ENCODE data around the gene ARL10. TPM values are rescaled to one million over a fixed set of nuclear protein-coding genes. Genes with fewer than 3 reads are reported as not detected.

The ARL10 gene
- total RNA-seq, 1 experiment from 2014 or later, result 9.6 TPM

DNA sequence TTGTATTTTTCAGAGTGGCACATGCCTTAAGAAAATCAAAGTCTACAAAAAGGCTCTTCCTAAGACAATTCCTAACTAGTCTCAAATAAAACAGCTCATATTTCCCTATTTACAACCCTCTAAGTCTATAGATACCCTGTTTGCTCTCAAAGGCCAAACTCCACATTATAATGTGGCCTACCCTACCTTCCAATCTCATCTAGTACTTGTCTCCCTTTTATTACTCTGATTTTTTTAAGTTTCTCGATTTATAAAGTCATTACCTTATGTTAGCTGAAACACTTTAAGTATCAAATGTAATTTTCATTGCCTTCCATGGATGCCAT is 23.2 kb upstream of the ARL10 start:
- H3K23ac ChIP-seq (ENCODE audit: insufficient read length, low read depth, low read length), result no peak overlapping the region
- no peak overlapping the region for H2BK5ac ChIP-seq (ENCODE audit: insufficient read length, low read length)
- Mint-ChIP-seq H3K27me3 (ENCODE audit: low read depth) (no peaks in the 10 kb centered on the region), H3K4me1 (peaks cover 3 to 5% of the 10 kb centered on the region in 2 experiments; a peak in 3 of 4 replicates), H3K36me3 (ENCODE audit: insufficient read depth in 1 of 3, low read depth in 3 of 3) (peaks cover 12 to 35% (median 13%) of the 10 kb centered on the region in 3 experiments; a peak in 6 of 7 replicates), H3K27ac (no peak overlapping the region), H3K9me3 (no peaks in the 10 kb centered on the region), H3K4me3 (no peak overlapping the region)
- no peak overlapping the region for H4K91ac ChIP-seq (ENCODE audit: insufficient read length, low read depth, low read length)
- no peak overlapping the region for H3K4ac ChIP-seq (ENCODE audit: low read depth, low read length)
- H3K27me3 ChIP-seq (ENCODE audit: insufficient read depth, low read length), result no peaks in the 10 kb centered on the region; the same call in 1 of the 2 replicates
- H2BK120ac ChIP-seq (ENCODE audit: low read depth, low read length, poor library complexity, severe bottlenecking), result no peak overlapping the region
- H3K14ac ChIP-seq (ENCODE audit: insufficient read depth, low read length), result no peak overlapping the region
- H4K20me1 ChIP-seq (ENCODE audit: control insufficient read depth, insufficient read depth, insufficient read length), result no peaks in the 10 kb centered on the region
- H3K4me1 ChIP-seq (ENCODE audit: insufficient read depth, low read length), result no peaks in the 10 kb centered on the region
- no peak overlapping the region for H3K27ac ChIP-seq (ENCODE audit: insufficient read length, low read depth, low read length)
- no peak overlapping the region for H2AK5ac ChIP-seq (ENCODE audit: insufficient read length, low read length)
- TF ChIP-seq, protein P1, sequence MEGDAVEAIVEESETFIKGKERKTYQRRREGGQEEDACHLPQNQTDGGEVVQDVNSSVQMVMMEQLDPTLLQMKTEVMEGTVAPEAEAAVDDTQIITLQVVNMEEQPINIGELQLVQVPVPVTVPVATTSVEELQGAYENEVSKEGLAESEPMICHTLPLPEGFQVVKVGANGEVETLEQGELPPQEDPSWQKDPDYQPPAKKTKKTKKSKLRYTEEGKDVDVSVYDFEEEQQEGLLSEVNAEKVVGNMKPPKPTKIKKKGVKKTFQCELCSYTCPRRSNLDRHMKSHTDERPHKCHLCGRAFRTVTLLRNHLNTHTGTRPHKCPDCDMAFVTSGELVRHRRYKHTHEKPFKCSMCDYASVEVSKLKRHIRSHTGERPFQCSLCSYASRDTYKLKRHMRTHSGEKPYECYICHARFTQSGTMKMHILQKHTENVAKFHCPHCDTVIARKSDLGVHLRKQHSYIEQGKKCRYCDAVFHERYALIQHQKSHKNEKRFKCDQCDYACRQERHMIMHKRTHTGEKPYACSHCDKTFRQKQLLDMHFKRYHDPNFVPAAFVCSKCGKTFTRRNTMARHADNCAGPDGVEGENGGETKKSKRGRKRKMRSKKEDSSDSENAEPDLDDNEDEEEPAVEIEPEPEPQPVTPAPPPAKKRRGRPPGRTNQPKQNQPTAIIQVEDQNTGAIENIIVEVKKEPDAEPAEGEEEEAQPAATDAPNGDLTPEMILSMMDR (conservative IDR thresholded peaks at IDR 0.05), result no peak
- H2BK15ac ChIP-seq (ENCODE audit: low read depth, low read length), result no peak overlapping the region
- H3T11ph ChIP-seq (ENCODE audit: low read length), result no peak overlapping the region
- H3K56ac ChIP-seq (ENCODE audit: insufficient read length, low read depth, low read length), result no peak overlapping the region
- H3K9me3 ChIP-seq (ENCODE audit: control insufficient read depth, low read depth, low read length), result no peaks in the 10 kb centered on the region
- no peaks in the 10 kb centered on the region for H3K23me2 ChIP-seq (ENCODE audit: insufficient read length, low read depth, low read length, poor library complexity, severe bottlenecking)
- H4K8ac ChIP-seq (replicated peaks; ENCODE audit: insufficient read length, low read depth, low read length), result no peak overlapping the region
- DNase-seq, result no peak
- H2BK20ac ChIP-seq (ENCODE audit: low read depth, low read length, poor library complexity, severe bottlenecking), result no peak overlapping the region
- H3K79me2 ChIP-seq (ENCODE audit: insufficient read depth, low read length), result no peaks in the 10 kb centered on the region
- H4K5ac ChIP-seq (ENCODE audit: insufficient read length, low read depth, low read length), result no peak overlapping the region
- no peak overlapping the region for H3K9ac ChIP-seq (ENCODE audit: extremely low read depth, insufficient read length, low read length)
- H2AFZ ChIP-seq (ENCODE audit: low read length), result no peak overlapping the region
- no peak overlapping the region for H3K4me2 ChIP-seq (ENCODE audit: insufficient read depth, insufficient read length, low read length)
- no CpG with 5 or more reads among the region's 1 CpG for WGBS (ENCODE audit: extremely low coverage, insufficient read length, low lambda C conversion rate)
- H3K18ac ChIP-seq (ENCODE audit: insufficient read length, low read depth, low read length), result no peak overlapping the region
- no peak overlapping the region for H2BK12ac ChIP-seq (ENCODE audit: insufficient read length, low read depth, low read length)
- H3K79me1 ChIP-seq (ENCODE audit: insufficient read depth, low read depth, low read length, poor library complexity, severe bottlenecking), result no peaks in the 10 kb centered on the region

Data from H9 (cell line).